Glutamatergic neuron (in vitro differentiated cells): ENCODE measurements around the gene ARID1B. TPM values are rescaled to one million over a fixed set of nuclear protein-coding genes. Genes with fewer than 3 reads are reported as not detected.
A peak's percentile ranks its signal among the peaks of the same experiment; 100 is the strongest.

Source experiments
- DNase-seq: peaks from one replicate; pipeline ENCODE4 v3.0.0; 2022
- H3K27ac Mint-ChIP-seq: one replicate; pipeline ENCODE4 v1.8.0; 2020; ENCODE audit warnings: mild to moderate bottlenecking, mixed read lengths, inconsistent platforms; ENCODE audit not compliant: unreplicated experiment
- H3K27me3 Mint-ChIP-seq: one replicate; pipeline ENCODE4 v1.8.0; 2020; ENCODE audit warnings: mild to moderate bottlenecking, moderate library complexity, mixed read lengths, inconsistent platforms; ENCODE audit not compliant: unreplicated experiment
- H3K36me3 Mint-ChIP-seq: one replicate; pipeline ENCODE4 v1.8.0; 2020; ENCODE audit warnings: mild to moderate bottlenecking, mixed read lengths, inconsistent platforms; ENCODE audit not compliant: unreplicated experiment
- H3K4me1 Mint-ChIP-seq: one replicate; pipeline ENCODE4 v1.8.0; 2020; ENCODE audit warnings: mild to moderate bottlenecking, low read depth, mixed read lengths, inconsistent platforms; ENCODE audit not compliant: unreplicated experiment
- H3K4me3 Mint-ChIP-seq: one replicate; pipeline ENCODE4 v1.8.0; 2020; ENCODE audit warnings: mild to moderate bottlenecking, mixed read lengths, inconsistent platforms; ENCODE audit not compliant: unreplicated experiment
- H3K9me3 Mint-ChIP-seq: one replicate; pipeline ENCODE4 v1.8.0; 2020; ENCODE audit warnings: mild to moderate bottlenecking, moderate library complexity, mixed read lengths, inconsistent platforms; ENCODE audit not compliant: unreplicated experiment
- total RNA-seq: library from RNA; stranded (reverse); fragmentation: NEBNext Ultra II Directional; extraction: Animal tissue kit (Norgen Biotek cat#: 25700); gene quantifications from one replicate; pipeline ENCODE4 v1.2.1, GENCODE V29; 2021; ENCODE audit not compliant: unreplicated experiment
- TF ChIP-seq, protein P1 (sequence below): fragments of 200-600 bp; sonication (generic); IDR thresholded peaks from one replicate; pipeline ENCODE4 v1.5.0; 2021; ENCODE audit not compliant: partially characterized antibody, unreplicated experiment

Gene ARID1B
- total RNA-seq, 1 donor from 2014 or later: 202 TPM

DNA sequence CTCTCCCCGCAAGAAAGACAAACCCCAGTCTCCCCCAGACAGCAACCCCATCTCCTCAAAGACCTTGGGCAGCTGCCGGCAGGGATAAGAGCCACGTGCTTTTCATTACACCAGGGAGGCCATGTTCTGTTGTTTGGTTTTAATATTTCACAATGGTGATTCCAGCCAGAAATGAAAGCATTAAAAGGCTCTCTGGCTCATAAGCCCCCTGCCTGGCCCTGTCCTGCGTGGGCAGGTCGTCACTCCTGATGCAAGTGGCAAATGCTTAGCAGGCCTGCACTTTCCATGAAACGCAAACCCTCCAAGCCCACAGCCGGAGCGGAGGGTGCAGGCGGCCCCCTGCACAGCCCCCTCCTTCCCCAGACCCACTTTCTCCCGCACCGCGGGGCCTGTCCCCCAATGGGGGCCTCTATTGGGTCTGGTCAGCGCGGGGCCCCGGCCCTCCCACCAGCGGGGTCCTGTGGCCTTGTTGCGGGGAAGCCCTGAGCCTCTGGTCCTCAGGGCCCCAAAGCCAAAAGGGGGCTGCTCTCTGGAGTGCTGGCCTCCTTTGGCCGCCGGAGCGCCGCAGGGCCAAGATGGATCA lies 469.0 kb downstream of the ARID1B start:
- Mint-ChIP-seq H3K27me3 (peaks cover 5% of the 10 kb centered on the region), H3K36me3 (peaks cover 6% of the 10 kb centered on the region), H3K27ac (no peak overlapping the region), H3K4me1 (peaks cover 10% of the 10 kb centered on the region), H3K9me3 (peaks cover 6% of the 10 kb centered on the region), H3K4me3 (no peak overlapping the region)
- TF ChIP-seq, protein P1, sequence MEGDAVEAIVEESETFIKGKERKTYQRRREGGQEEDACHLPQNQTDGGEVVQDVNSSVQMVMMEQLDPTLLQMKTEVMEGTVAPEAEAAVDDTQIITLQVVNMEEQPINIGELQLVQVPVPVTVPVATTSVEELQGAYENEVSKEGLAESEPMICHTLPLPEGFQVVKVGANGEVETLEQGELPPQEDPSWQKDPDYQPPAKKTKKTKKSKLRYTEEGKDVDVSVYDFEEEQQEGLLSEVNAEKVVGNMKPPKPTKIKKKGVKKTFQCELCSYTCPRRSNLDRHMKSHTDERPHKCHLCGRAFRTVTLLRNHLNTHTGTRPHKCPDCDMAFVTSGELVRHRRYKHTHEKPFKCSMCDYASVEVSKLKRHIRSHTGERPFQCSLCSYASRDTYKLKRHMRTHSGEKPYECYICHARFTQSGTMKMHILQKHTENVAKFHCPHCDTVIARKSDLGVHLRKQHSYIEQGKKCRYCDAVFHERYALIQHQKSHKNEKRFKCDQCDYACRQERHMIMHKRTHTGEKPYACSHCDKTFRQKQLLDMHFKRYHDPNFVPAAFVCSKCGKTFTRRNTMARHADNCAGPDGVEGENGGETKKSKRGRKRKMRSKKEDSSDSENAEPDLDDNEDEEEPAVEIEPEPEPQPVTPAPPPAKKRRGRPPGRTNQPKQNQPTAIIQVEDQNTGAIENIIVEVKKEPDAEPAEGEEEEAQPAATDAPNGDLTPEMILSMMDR: no peak
- no peak for DNase-seq

DNA sequence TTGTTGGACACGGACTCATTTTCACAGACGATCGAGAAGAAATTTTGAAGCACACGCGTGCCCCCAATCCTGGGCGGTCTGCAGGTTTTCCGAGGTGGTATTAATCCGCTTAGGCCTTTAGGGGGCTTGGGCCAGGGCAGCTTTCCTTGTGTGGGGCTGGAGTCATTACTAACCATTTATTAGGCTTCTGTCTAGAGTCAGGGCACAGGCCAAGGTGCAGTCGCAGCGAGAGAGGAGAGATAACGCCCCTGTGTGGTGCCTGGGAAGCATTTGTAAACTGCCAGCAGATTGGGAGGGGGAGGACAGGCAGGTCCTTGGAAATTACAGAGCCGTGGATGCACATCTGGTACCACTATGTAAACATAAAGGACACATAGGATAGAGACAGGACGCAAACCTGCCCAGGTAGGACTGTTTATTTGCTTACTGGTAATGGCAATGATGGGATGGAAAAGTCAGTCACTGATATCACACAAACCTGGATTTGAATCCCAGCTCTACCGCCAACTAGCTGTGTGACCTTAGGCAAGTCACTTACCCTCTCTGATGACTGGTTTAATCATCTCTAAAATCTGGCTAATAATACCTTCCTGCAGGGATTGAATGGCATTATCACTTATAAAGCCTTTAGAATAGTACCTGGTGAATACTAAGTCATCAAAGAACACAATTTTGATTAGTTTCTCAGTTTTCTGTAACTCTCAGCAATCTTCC lies 469.8 kb downstream of the ARID1B start:
- H3K4me1 Mint-ChIP-seq: peaks cover 10% of the 10 kb centered on the region
- H3K36me3 Mint-ChIP-seq: peaks cover 6% of the 10 kb centered on the region

DNA sequence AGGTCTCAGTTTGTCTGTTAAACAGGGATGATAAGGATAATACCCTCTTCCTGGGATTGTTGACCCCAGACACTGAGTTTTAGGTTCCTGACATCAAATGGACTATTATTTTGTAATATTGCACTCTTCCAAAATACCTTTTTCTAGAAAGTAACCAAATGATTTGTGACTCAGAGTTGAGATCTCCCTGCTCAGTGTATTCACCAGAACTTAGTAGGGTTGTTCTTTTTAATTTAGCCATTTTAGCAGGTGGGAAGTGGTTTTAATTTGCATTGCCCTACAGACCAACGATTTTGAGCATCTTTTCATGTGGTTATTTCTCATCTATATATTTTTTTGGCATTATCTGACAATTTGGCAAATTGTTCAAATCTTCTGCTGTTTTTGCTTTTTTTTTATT lies 471.1 kb downstream of the ARID1B start:
- H3K9me3 Mint-ChIP-seq: peaks cover 5% of the 10 kb centered on the region
- H3K27me3 Mint-ChIP-seq: peaks cover 5% of the 10 kb centered on the region
- H3K27ac Mint-ChIP-seq: no peak overlapping the region
- TF ChIP-seq, protein P1: no peak
- H3K4me1 Mint-ChIP-seq: peaks cover 10% of the 10 kb centered on the region
- H3K4me3 Mint-ChIP-seq: no peak overlapping the region
- DNase-seq: no peak
- peaks cover 2% of the 10 kb centered on the region for H3K36me3 Mint-ChIP-seq

More for the DNA sequence above, 469.8 kb downstream of the ARID1B start:
- DNase-seq: no peak
- TF ChIP-seq, protein P1: no peak
- Mint-ChIP-seq H3K4me3 (no peak overlapping the region), H3K27me3 (peaks cover 5% of the 10 kb centered on the region), H3K9me3 (peaks cover 5% of the 10 kb centered on the region), H3K27ac (peak overlapping the region; percentile 8)

DNA sequence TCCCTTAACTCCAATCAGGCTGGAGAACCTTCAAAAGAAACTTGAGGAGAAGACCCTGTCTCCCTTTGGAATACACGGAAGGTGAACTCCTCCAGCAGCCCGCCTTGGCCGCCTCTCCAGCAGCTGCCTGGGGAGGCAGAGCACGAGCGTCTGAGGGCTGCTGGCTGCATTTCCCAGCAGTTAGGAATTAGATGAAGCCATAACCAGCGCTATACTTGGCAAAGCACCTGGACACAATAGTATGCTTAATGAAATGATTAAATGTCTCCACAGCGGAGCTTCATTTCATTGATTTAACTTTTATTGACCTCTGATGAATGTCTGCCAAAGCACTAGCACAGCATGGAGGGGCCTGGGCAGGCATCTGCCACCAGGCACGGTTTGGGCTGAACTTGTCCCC lies 472.6 kb downstream of the ARID1B start:
- DNase-seq: no peak

More for the DNA sequence above, 472.6 kb downstream of the ARID1B start:
- TF ChIP-seq, protein P1: no peak
- Mint-ChIP-seq H3K27ac (no peak overlapping the region), H3K36me3 (no peaks in the 10 kb centered on the region), H3K4me3 (no peak overlapping the region), H3K9me3 (peaks cover 8% of the 10 kb centered on the region), H3K27me3 (peaks cover 5% of the 10 kb centered on the region), H3K4me1 (peaks cover 8% of the 10 kb centered on the region)
